HG03103 (cell line): ENCODE data around the gene HNRNPL.

Experiments
- ATAC-seq: cut with Tn5 transposase; IDR thresholded peaks from one replicate; pipeline ENCODE4 v1.9.1; 2021; ENCODE audit warnings: low read depth; ENCODE audit not compliant: unreplicated experiment

Gene HNRNPL

DNA sequence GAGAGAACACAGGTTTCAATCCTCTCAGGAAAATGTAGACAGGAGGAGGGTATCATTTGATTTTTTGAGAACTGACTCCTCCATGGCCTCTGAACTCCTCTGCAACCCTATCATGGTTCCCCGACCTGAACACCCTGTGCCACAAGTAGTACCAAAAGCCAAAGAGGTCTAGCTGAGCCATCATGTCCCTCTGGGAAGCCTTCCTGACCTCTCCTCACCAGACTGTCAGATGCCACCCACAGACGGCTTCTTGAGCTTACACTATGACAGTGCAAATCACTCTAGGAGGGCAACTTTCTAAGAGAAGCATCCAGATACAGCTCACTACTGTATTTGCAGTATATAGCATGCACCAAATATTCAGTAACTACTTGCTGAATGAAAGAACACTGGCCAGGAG, 3.7 kb downstream of the HNRNPL start:
- ATAC-seq, result no peak

DNA sequence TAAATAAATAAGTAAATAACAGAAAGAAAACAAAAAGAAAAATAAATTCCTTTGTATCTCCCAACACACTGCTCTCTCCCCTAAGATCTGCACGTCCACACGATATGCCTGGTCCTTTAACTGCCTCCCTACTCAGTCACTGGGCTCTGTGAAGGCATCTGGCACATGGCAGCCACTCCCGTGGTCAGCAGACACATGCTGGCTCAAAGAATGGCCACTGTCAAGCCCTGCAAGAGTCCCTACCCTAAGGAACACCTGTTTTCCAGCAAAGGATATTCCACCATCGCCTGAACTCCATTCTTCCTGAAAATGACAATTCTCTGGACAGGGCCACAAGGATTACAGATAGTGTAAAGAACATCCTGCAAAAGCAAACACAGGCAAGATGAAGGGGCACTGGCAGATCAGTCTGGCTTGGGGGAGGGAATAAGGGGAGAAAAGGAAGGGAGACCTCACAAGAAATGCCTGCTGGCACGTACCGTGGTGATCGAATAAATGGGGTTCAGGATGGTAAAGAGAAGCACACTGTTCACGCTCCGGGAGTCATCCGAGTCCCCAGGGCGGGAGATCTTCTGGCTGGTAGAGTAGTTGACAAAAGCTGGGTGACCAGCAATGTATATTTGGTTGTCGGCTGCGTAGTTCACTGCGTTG, 4.3 kb downstream of the HNRNPL start:
- ATAC-seq, result no peak

DNA sequence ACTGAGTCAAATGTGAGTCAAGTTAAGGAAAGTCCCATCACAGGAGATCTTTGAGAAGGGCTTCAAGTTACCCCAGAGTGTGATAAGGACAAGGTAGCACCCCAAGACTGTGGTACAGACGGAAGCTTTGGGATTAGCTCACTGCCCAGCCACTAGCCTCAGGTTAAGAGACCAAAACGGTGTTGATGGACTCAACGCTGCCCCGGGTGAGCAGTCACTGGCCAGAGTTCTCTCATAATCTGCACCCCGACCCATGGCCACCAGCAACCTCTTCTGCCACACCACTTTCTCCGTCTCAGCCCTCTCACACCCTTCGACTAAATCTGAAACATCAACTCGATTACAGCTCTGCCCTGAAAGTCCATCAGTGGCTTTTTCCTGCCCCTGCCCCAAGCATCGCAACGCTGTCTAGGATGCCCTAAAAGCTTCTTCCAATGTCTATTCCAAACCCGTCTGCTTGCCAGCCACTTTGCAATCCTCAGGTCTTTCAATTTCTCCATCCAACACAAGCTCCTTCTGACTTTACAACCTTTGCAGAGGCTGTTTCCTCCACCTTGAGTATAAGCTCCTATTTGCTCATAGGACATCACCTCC, 5.6 kb downstream of the HNRNPL start:
- no peak for ATAC-seq

DNA sequence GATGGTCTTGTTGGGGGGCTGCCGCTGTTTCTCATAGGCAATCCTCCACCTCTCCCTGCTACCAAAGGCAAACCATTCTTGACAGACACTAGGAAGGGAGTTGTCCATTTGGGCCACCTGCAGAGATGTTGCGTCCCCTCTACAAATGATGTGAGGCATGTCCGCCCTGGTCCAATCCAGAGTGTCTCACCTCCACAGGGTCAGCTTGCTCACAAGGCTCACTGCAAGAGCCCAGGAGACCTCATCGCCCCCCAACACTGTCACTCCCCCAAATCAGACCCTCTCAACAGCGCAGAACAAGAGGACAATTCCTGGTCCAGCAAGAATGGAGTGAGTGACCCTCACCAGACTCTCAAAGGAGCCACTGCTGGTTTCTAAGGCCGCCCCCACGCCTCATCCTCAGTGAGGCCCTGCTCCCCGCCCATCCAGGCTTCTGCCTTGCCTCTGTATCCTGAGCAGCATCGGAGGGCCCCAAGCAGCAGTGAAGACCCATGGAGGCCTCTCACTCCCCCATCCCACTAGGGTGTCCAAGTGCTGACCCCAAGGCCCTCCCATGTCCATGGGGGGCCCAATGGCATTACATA, 6.5 kb downstream of the HNRNPL start:
- ATAC-seq, result no peak

DNA sequence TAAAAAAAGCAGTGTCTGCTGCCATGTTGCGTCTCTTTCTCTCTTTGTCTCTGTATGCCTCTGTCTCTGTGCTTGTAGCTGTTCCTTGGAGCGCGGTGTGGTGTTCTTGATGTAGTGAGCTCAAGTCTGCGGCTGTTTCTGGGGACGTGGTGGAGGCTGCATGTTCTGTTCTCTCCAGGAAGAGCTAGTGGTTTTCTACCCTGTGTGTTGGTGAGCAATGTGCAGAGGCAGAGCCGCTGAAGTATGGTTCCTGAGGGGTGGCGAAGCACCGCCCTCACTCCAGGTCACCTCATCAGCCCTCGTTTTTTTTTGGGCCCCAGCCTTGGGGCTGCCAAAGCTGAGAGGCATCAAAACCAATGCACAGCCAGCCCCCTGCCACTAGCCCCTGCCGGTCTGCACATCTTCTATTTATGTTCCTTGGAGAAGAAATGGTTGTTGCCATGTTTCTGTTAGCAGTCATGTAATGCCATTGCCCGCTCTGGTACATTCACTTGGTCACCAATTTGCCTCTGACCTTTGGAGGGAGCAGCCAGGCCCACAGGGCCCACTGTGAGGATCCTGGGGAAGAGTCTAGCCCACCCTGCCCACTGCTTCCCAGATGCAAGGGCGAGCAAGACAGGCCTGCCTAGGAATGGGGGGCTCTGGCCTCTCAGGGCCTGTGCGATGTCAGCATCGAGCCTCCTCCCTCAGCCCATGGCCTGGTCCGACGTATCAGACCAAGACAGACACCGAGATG, 7.2 kb downstream of the HNRNPL start:
- ATAC-seq, result no peak

DNA sequence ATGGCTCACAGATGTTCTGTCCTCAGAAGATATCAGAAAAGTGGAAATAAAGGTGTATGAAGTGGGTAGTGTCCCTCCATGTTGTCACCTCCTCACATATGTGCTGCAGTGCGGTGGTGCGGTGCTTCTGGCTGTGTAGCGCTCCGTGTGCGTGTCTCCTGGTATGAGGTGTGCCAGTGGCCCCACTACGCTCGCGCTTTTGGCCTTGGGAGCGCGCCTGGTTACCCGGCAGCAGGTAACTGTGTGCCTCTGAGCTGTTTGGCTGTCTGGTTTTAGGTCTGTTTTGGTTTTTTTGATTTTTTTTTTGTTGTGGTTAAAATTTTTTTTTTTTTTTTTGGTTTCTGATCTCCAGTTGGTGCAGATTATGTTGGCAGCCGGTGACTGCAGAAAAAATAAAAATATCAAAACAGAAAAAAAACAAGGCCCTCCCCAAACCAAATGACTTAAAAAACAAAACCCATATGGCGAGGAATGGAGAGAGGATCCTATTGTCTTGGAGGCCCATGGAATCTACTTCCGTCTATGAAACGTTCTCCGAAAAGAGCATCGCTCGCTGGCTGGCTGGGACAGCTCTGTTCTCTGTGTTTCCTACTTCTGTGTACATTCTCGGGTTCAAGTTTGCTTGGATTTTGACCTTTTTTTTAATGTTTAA, 7.9 kb downstream of the HNRNPL start:
- no peak for ATAC-seq

DNA sequence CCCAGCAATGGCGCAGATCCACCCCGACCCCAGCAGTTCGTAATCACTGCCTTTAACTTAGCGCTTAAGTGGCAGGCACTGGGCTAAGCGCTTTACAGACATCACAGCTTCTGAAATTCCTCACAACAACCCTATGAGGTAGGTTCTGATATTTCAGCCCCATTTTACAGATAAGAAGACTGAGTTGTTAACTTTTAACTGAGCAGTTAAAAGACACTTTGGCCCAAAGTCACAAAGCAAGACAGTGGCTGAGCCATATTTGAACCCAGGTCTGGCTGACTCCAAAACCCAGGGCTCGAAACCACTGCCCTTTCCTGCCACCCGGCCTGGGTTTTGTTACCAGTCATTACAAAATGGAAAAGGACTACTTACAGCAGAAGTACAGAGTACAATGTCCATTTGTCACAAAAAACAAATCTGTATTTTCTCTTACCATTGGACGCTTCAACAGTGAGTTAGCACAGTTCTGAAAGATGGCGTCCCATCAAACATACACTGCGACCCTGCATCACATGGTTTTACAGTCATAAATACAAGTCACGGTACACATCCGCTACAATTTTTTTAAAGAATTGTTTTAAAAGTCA, 8.5 kb downstream of the HNRNPL start:
- no peak for ATAC-seq

DNA sequence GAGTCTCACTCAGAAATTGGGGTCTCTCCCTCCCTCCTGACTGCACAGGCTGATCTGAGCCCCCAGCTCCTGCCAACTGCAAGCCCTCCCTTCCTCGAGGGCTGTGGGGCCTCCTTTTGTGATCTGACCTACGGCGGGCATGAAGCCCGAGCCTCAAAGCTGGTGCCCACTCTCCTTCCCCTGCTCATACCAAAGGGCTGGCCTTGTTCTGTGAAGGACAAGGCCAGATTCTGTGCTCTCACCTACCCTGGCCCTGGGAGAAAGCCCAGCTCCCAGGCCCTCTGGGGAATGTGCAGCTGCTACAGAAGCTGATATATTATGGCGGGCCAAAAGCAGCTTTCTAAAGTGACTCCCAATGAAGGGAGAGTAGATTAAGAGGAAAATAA, 9.2 kb downstream of the HNRNPL start:
- no peak for ATAC-seq

DNA sequence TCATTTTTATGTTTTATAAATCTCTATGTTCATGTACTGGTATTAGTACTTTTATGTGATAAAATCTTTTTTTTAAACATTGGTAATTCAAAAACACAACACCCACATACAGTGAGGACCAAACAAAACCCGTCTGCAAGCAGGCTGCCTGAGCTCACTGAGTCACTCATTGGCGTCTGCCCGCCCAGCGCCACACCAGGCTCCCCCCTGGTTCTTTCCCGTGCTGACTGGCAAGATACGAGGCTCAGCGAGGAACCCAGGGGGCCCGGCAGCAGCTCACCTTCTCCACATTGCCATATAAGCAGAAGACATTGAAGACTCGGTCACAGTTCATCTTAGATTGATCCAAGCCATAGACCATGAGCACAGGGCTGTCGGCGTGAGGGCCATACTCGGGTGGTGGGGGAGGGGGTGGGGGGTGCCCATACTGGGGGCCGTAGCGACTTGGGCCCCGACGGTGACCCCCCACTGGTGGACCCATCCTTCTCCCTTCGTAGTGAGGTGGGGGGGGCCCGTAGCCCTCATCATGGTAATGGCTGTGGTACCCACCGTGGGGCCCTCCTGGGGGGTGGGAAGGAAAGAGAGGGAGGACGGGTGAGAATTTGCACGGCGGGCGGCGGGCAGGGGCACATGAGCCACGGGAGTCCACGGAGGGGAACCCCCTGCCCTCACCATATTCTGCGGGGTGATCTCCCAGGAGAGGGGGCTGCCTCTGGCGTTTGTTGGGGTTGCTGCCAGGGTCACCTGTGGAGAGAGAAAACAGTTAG, 9.8 kb downstream of the HNRNPL start:
- ATAC-seq, result no peak

DNA sequence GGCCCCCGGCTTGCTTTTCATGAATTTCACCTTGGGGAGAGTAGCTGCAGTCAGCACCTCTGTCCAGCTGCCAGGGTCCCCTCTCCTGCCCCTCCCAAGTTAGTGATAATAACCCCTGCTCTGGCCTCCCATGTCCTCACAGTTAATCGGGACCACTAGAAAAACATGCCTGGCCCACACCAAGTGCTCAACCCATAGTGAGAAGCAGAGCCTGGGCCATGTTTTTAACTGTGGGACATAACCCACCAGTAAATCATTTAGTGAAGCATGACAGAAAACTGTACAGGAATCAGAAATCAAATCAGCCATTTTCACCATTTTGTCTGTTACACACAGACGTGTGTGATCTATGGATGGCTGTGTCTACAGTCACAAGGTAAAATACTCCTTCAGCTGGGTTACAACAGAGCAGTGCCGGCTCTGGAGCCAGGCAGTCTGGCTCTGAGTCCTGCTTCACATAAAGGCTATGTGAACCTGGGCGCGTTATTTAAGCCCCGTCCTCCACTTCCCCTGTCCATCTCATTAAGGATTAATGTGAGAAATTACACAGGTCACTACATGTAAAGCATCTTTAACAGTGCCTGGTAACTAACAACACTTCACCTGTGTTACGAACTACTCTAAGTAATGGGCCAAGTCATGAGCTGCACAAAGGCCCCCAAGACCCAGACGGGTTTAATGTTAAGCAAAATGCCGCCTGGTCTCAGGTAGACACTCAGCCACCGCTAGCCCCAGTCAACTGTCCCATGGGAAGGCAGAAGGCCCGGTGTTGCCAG, 10.6 kb downstream of the HNRNPL start:
- no peak for ATAC-seq

DNA sequence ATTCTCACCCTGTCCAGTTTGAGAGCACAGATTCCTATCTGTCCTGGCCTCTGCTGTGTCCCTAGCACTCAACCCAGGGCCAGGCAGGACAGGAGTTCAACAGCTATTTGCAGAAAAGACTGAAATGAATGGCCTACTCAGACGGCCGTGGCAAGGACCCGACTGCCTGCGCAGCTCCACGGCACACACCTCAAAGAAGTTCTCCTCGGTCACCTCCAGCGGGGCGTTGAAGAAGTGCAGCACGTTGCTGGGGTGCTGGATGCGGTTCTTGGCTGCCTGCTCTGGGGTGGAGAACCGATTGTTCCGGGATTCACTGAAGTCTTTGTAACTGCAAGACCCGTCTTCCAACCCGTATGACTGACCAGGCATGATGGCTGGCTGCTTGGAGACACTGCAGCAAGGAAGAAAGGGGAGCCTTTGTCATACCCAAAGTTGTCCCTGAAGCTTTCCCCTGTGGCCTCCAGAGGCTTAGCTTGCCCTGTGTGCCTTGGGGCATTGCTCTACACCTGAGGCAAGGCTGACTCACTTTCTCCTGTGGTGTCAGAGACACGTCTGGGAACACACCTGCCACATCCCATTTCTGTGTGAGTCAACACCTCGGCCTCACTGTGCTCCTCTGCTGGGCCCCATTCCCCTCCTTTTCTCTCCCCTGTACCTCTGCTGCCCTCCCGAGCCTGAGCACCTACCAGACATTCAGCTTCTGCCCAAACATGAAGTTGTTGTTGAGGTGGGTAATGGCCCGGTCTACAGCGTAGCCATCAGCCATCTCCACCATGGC, 11.4 kb downstream of the HNRNPL start:
- ATAC-seq, result no peak

DNA sequence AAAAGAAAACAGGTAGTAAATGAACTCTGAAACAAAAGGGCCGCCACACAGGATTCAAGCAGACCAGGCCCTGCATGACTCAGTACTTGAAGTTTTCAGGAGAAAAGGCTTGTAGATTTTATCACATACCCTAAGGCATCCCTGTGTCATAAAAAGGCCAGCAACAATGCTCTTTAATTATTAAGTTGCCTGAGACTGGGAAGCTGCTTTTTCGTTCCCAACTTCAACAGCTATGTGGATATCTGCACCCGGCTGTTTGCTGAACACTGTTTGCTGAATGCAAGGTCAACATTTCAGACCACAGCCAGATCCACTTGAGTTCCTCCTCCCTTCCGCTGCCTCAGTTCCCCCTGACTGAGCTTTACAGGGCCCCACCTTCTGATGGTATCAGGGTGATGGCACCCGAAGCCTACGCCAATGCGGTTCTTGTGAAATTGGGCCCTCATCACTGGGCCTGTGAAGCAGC, 12.1 kb downstream of the HNRNPL start:
- ATAC-seq, result no peak

DNA sequence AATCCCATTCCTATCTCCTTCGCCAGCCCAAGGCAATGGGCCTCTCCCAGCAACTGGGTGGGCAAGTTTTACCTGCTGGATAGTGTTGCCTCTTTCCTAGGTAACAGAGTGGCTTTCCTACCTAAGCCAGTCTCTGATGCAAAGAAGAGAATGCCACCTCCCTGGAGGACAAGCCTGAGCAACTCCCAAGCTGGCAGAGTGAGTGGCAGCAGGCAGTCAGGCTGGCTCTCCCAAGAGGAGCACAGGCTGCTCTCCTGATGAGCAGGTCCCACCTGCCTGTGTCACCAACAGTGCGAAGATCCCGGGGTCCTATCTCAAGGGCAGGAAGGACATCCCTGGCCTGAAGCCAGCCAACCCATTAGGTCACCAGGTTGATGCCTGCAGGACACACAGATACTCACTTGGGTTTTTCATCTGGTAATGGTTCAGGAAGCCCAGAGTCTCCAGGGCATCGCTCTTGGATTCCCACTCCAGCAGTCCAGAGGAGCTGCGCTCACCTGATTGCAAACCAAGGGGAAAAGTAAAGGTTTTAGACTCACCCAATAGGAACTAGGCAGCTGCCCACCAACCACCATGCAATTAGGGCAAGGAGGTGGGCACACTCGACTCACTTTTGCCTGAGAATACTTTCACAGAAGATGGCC, 12.7 kb downstream of the HNRNPL start:
- no peak for ATAC-seq

DNA sequence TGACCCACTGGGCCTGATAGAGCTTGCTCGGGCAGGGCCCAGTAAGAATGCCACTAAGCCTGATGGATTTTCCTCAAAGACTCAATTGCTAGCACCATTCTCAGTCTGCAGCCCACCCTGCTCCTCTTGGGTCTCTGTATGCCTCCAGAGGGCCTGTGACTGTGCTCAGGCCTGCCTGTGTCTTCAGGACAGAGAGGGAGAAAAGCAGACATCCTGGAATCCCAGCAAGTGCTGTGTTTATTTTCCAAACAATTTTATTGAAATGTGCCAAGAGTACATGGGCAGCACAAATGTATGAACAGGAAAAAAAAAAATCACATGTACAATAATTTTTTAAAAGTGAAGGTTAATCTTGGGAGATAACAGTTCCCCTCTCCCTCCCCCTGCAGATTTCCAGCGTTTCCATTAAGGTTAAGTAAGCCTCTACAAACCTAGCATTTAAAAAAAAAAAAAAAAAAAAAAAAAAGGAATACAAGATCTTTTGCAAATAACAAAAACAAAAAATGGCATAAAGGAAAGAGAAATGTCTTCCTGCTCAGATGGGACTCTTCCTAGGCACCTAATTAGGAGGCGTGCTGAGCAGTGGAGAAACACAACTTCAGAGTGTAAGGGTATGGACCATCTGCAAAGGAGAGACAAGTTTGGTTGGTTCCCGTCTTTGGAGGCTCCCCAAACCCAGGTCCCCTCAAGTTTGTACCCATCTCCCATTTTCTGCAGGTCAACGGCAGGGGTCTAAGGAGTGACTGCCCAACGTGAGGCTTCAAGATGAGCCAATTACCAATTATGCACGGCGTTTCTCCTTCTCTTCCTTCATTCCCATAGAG, 13.4 kb downstream of the HNRNPL start:
- no peak for ATAC-seq

DNA sequence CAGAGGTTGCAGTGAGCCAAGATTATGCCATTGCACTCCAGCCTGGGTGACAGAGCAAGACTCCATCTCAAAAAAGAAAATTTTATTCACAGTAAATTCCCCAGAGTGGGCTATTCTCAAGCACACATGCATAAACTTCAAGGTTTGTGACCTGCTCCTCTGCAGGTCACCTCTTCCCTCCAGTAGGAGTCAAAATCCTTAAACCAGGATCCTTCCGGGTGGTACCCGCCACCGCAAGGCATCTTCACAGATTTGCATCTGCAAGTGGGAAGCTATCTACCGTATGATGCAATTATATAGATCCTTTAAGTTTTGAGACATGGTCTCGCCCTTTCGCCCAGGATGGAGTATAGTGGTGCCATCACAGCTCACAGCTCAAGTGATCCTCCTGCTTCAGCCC, 15.2 kb downstream of the HNRNPL start:
- ATAC-seq, result no peak

DNA sequence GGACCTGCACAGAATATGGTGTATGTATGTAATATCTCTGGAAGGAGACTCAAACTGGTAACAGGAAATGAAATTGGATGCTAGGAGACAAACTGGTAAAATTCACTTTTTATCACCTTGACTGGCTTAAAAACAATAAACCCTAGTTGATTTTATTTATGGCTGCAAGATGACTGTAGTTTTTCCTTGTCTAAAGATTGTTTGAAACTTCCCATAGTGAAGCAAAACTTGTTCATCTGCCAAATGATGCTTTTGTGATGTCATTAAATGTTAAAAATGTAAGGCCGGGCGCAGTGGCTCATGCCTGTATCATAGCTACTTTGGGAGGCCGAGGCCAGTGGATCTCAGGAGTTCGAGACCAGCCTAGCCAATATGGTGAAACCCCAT, 15.7 kb downstream of the HNRNPL start:
- no peak for ATAC-seq

DNA sequence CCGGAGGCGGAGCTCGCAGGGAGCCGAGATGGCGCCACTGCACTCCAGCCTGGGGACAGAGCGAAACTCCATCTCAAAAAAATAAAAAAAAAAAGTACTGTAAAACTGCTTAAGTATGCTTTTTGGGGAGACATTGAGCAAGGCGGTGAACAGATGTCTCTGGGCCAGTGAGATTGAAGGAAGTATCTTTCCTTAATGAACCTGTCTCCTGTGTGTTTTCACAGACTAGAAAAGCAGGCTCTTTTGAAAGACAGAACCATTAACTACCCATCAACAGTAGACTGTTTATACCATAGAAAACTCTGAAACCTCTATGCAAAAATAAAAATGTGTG, 16.7 kb downstream of the HNRNPL start:
- ATAC-seq, result no peak
